ENCODE results near the gene MEX3A.
A peak's percentile ranks its signal among the peaks of the same experiment; 100 is the strongest.

Gene MEX3A

GRCh38 chr1:156108664-156109241, 26.5 kb upstream of the MEX3A start:
- Histone ChIP-seq H3K9me3 (ENCODE audit: severe bottlenecking) (no peaks in the 10 kb centered on the region), H3K27me3 (ENCODE audit: insufficient read depth, low read depth, severe bottlenecking) (no peaks in the 10 kb centered on the region), H3K4me3 (ENCODE audit: low read depth, low read length) (no peak overlapping the region), H3K27ac (no peak overlapping the region), H3K36me3 (no peaks in the 10 kb centered on the region)
- no peak for DNase-seq
- TF ChIP-seq CTCF (IDR thresholded peaks at IDR 0.05; ENCODE audit: low read depth, low read length) = no peak

GRCh38 chr1:156108057-156108456, 25.8 kb upstream of the MEX3A start:
- Histone ChIP-seq H3K27me3 (ENCODE audit: insufficient read depth, low read depth, severe bottlenecking) (no peaks in the 10 kb centered on the region), H3K4me3 (ENCODE audit: low read depth, low read length) (no peak overlapping the region), H3K36me3 (no peaks in the 10 kb centered on the region), H3K9me3 (ENCODE audit: severe bottlenecking) (no peaks in the 10 kb centered on the region), H3K27ac (no peak overlapping the region)
- DNase-seq = no peak
- TF ChIP-seq CTCF (IDR thresholded peaks at IDR 0.05; ENCODE audit: low read depth, low read length) = no peak

- Histone ChIP-seq H3K36me3 (0 out of 2 replicates have a peak, but pooled peaks cover 3% of the 10 kb centered on the region), H3K27ac (peak overlapping the region; percentile 61), H3K27me3 (ENCODE audit: insufficient read depth, low read depth, severe bottlenecking) (no peaks in the 10 kb centered on the region), H3K9me3 (ENCODE audit: severe bottlenecking) (no peaks in the 10 kb centered on the region), H3K4me3 (ENCODE audit: low read depth, low read length) (no peak overlapping the region)
- TF ChIP-seq CTCF (IDR thresholded peaks at IDR 0.05; ENCODE audit: low read depth, low read length) = no peak
- no peak for DNase-seq
These were observed 24.6 kb upstream of the MEX3A start for GRCh38 chr1:156106624-156107488.

- no peak for DNase-seq
- H3K36me3 ChIP-seq = 0 out of 2 replicates have a peak, but pooled peaks cover 3% of the 10 kb centered on the region
- TF ChIP-seq CTCF (IDR thresholded peaks at IDR 0.05; ENCODE audit: low read depth, low read length) = no peak
- no peaks in the 10 kb centered on the region for H3K27me3 ChIP-seq (ENCODE audit: insufficient read depth, low read depth, severe bottlenecking)
- H3K4me3 ChIP-seq (ENCODE audit: low read depth, low read length) = peak overlapping the region; percentile 44
- H3K27ac ChIP-seq = peak overlapping the region; percentile 80
- H3K9me3 ChIP-seq (ENCODE audit: severe bottlenecking) = no peaks in the 10 kb centered on the region
These were observed 22.9 kb upstream of the MEX3A start for GRCh38 chr1:156104861-156105832.

GRCh38 chr1:156104065-156104810, 22.0 kb upstream of the MEX3A start:
- peak overlapping the region; percentile 12; the same call in 1 of the 2 replicates for H3K27ac ChIP-seq

More at GRCh38 chr1:156104065-156104810, 22.0 kb upstream of the MEX3A start:
- no peaks in the 10 kb centered on the region for H3K9me3 ChIP-seq (ENCODE audit: severe bottlenecking)
- H3K27me3 ChIP-seq (ENCODE audit: insufficient read depth, low read depth, severe bottlenecking) = no peaks in the 10 kb centered on the region
- H3K36me3 ChIP-seq = 0 out of 2 replicates have a peak, but pooled peaks cover 3% of the 10 kb centered on the region
- DNase-seq = no peak
- no peak for TF ChIP-seq CTCF (IDR thresholded peaks at IDR 0.05; ENCODE audit: low read depth, low read length)
- H3K4me3 ChIP-seq (ENCODE audit: low read depth, low read length) = no peak overlapping the region

All from WERI-Rb-1 (cell line).